Glutamatergic neuron (in vitro differentiated cells): ENCODE results near the gene TAS2R50. TPM values are rescaled to one million over a fixed set of nuclear protein-coding genes. Genes with fewer than 3 reads are reported as not detected.

ENCODE experiments used
- DNase-seq: peaks from one replicate; pipeline ENCODE4 v3.0.0; 2022
- H3K27ac Mint-ChIP-seq: one replicate; pipeline ENCODE4 v1.8.0; 2020; ENCODE audit warnings: mild to moderate bottlenecking, mixed read lengths, inconsistent platforms; ENCODE audit not compliant: unreplicated experiment
- H3K27me3 Mint-ChIP-seq: one replicate; pipeline ENCODE4 v1.8.0; 2020; ENCODE audit warnings: mild to moderate bottlenecking, moderate library complexity, mixed read lengths, inconsistent platforms; ENCODE audit not compliant: unreplicated experiment
- H3K36me3 Mint-ChIP-seq: one replicate; pipeline ENCODE4 v1.8.0; 2020; ENCODE audit warnings: mild to moderate bottlenecking, mixed read lengths, inconsistent platforms; ENCODE audit not compliant: unreplicated experiment
- H3K4me1 Mint-ChIP-seq: one replicate; pipeline ENCODE4 v1.8.0; 2020; ENCODE audit warnings: mild to moderate bottlenecking, low read depth, mixed read lengths, inconsistent platforms; ENCODE audit not compliant: unreplicated experiment
- H3K4me3 Mint-ChIP-seq: one replicate; pipeline ENCODE4 v1.8.0; 2020; ENCODE audit warnings: mild to moderate bottlenecking, mixed read lengths, inconsistent platforms; ENCODE audit not compliant: unreplicated experiment
- H3K9me3 Mint-ChIP-seq: one replicate; pipeline ENCODE4 v1.8.0; 2020; ENCODE audit warnings: mild to moderate bottlenecking, moderate library complexity, mixed read lengths, inconsistent platforms; ENCODE audit not compliant: unreplicated experiment
- CTCF ChIP-seq: fragments of 200-600 bp; sonication (generic); IDR thresholded peaks from one replicate; pipeline ENCODE4 v1.5.0; 2021; ENCODE audit not compliant: partially characterized antibody, unreplicated experiment
- total RNA-seq: library from RNA; stranded (reverse); fragmentation: NEBNext Ultra II Directional; extraction: Animal tissue kit (Norgen Biotek cat#: 25700); gene quantifications from one replicate; pipeline ENCODE4 v1.2.1, GENCODE V29; 2021; ENCODE audit not compliant: unreplicated experiment

Gene TAS2R50
- total RNA-seq, 1 donor from 2014 or later = 1.3 TPM

- no peaks in the 10 kb centered on the region for H3K4me1 Mint-ChIP-seq
- H3K27me3 Mint-ChIP-seq = no peaks in the 10 kb centered on the region
- DNase-seq = no peak
- no peak overlapping the region for H3K27ac Mint-ChIP-seq
- no peak overlapping the region for H3K4me3 Mint-ChIP-seq
- H3K36me3 Mint-ChIP-seq = no peaks in the 10 kb centered on the region
- no peaks in the 10 kb centered on the region for H3K9me3 Mint-ChIP-seq
- TF ChIP-seq CTCF = no peak
These were observed 17.8 kb downstream of the TAS2R50 start for GRCh38 chr12:10968765-10969456.

- Mint-ChIP-seq H3K4me1 (no peaks in the 10 kb centered on the region), H3K27me3 (no peaks in the 10 kb centered on the region), H3K27ac (no peak overlapping the region)
These were observed 19.3 kb downstream of the TAS2R50 start for GRCh38 chr12:10967409-10967808.

GRCh38 chr12:10966314-10966713 lies 20.4 kb downstream of the TAS2R50 start:
- Mint-ChIP-seq H3K36me3 (no peaks in the 10 kb centered on the region), H3K4me1 (no peaks in the 10 kb centered on the region), H3K27ac (no peak overlapping the region), H3K4me3 (no peak overlapping the region), H3K9me3 (no peaks in the 10 kb centered on the region), H3K27me3 (peaks cover 2% of the 10 kb centered on the region)
- DNase-seq = no peak
- no peak for TF ChIP-seq CTCF

More at GRCh38 chr12:10967409-10967808, 19.3 kb downstream of the TAS2R50 start:
- no peaks in the 10 kb centered on the region for H3K36me3 Mint-ChIP-seq
- no peak for TF ChIP-seq CTCF
- H3K9me3 Mint-ChIP-seq = no peaks in the 10 kb centered on the region
- H3K4me3 Mint-ChIP-seq = no peak overlapping the region
- DNase-seq = no peak

- no peaks in the 10 kb centered on the region for H3K9me3 Mint-ChIP-seq
- TF ChIP-seq CTCF = no peak
These were observed 21.2 kb downstream of the TAS2R50 start for GRCh38 chr12:10965476-10965875.

GRCh38 chr12:10960211-10960610 lies 26.5 kb downstream of the TAS2R50 start:
- peaks cover 3% of the 10 kb centered on the region for H3K36me3 Mint-ChIP-seq
- no peak overlapping the region for H3K4me3 Mint-ChIP-seq
- H3K27ac Mint-ChIP-seq = no peak overlapping the region
- H3K4me1 Mint-ChIP-seq = no peaks in the 10 kb centered on the region
- DNase-seq = no peak
- peaks cover 2% of the 10 kb centered on the region for H3K27me3 Mint-ChIP-seq
- peaks cover 2% of the 10 kb centered on the region for H3K9me3 Mint-ChIP-seq
- TF ChIP-seq CTCF = no peak

More at GRCh38 chr12:10965476-10965875, 21.2 kb downstream of the TAS2R50 start:
- H3K4me3 Mint-ChIP-seq = no peak overlapping the region
- no peak for DNase-seq
- H3K27me3 Mint-ChIP-seq = peaks cover 2% of the 10 kb centered on the region
- no peaks in the 10 kb centered on the region for H3K4me1 Mint-ChIP-seq
- no peak overlapping the region for H3K27ac Mint-ChIP-seq
- H3K36me3 Mint-ChIP-seq = no peaks in the 10 kb centered on the region
